Spinal cord (tissue), 10 donors: ENCODE results near the gene ST3GAL2. TPM values are rescaled to one million over a fixed set of nuclear protein-coding genes. Genes with fewer than 3 reads are reported as not detected.

ENCODE experiments used
- DNase-seq, 6 donors: peaks; one replicate each; pipeline versions ENCODE4 v3.0.0 to v3.0.0-alpha.2; 2013 to 2015; ENCODE audit warnings: low spot score in 6 of 6, low read depth in 4 of 6
- H3K27ac ChIP-seq: one replicate; pipeline ENCODE4 v1.5.1; 2013; ENCODE audit warnings: low read depth, low read length, control low read depth
- H3K27me3 ChIP-seq: one replicate; pipeline ENCODE4 v1.6.1; 2013; ENCODE audit warnings: low read length; ENCODE audit not compliant: control insufficient read depth, insufficient read depth
- H3K36me3 ChIP-seq: one replicate; pipeline ENCODE4 v1.6.1; 2013; ENCODE audit warnings: low read length; ENCODE audit not compliant: control insufficient read depth, insufficient read depth
- H3K4me1 ChIP-seq: one replicate; pipeline ENCODE4 v1.6.1; 2013; ENCODE audit warnings: low read length; ENCODE audit not compliant: control insufficient read depth, insufficient read depth
- H3K4me3 ChIP-seq: one replicate; pipeline ENCODE4 v1.5.1; 2013; ENCODE audit warnings: low read depth, low read length, control low read depth
- H3K9me3 ChIP-seq: one replicate; pipeline ENCODE4 v1.6.1; 2013; ENCODE audit warnings: low read length; ENCODE audit not compliant: control insufficient read depth, insufficient read depth
- WGBS: methylation state at CpG from one replicate; pipeline ENCODE4 v1.1.5; 2013; ENCODE audit warnings: missing lambda C conversion rate; ENCODE audit not compliant: insufficient coverage; 5-methylcytosine and 5-hydroxymethylcytosine counted together
- polyA plus RNA-seq, 2 donors: library from polyadenylated mRNA; unstranded; fragments of 120-200 nt; gene quantifications; one replicate each; pipeline ENCODE4 v1.2.1, GENCODE V29; 2013; ENCODE audit not compliant: insufficient read length in 2 of 2
- total RNA-seq, 2 donors: library from RNA; depleted of rRNA in 1 of 2; stranded (reverse); fragments of 120-200 nt in 1 of 2; fragments of >200 nt in 1 of 2; gene quantifications; one replicate each; pipeline versions ENCODE4 v1.2.3 to v1.2.4, GENCODE V29; 2013 to 2014
- donor health status: healthy.

Gene ST3GAL2
- total and polyA plus RNA-seq, 4 donors, result 25.3 to 33.7 (median 29.9) TPM

DNA sequence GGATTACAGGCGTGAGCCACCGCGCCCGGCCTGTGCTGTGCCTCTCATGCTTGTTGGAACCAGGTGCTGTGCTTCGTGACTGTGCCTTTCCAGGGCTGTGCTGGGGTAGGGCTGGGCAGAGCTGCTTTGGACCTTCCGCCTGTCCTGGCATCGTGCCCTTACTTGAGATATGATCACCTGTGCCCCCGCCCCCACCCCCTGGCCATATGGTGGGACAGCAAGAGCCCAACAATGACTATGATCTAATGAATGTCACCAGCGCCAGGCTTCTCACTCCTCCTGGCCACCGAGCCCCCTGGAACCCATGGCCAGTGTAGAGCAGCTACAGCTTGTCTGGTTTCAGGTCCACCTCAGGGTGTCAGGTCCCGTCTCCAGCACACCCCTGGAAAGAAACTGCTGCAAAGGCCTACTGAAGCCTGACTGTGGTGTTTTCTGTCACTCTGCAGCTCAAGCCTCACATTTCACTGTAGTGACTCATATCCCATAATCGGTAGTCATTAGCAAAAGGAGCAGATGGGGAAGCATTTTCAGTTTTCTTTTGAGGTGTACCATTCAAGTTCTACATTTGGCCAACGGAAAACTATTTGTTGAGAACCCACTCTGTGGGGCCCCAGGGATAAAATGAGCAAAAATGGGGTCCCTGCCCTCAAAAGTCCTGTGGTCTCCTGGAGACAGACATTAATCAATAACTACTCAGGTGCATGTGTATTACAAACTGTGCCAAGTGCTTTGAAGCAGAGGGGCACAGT lies 37.5 kb upstream of the ST3GAL2 start:
- no peak overlapping the region for H3K27ac ChIP-seq
- H3K4me3 ChIP-seq, result no peak overlapping the region
- no peaks in the 10 kb centered on the region for H3K9me3 ChIP-seq
- peaks cover 86% of the 10 kb centered on the region for H3K36me3 ChIP-seq
- WGBS, result 94% methylated on average over 9 of the region's 13 CpGs
- peaks cover 11% of the 10 kb centered on the region for H3K4me1 ChIP-seq
- H3K27me3 ChIP-seq, result no peaks in the 10 kb centered on the region
- DNase-seq, result no peak

DNA sequence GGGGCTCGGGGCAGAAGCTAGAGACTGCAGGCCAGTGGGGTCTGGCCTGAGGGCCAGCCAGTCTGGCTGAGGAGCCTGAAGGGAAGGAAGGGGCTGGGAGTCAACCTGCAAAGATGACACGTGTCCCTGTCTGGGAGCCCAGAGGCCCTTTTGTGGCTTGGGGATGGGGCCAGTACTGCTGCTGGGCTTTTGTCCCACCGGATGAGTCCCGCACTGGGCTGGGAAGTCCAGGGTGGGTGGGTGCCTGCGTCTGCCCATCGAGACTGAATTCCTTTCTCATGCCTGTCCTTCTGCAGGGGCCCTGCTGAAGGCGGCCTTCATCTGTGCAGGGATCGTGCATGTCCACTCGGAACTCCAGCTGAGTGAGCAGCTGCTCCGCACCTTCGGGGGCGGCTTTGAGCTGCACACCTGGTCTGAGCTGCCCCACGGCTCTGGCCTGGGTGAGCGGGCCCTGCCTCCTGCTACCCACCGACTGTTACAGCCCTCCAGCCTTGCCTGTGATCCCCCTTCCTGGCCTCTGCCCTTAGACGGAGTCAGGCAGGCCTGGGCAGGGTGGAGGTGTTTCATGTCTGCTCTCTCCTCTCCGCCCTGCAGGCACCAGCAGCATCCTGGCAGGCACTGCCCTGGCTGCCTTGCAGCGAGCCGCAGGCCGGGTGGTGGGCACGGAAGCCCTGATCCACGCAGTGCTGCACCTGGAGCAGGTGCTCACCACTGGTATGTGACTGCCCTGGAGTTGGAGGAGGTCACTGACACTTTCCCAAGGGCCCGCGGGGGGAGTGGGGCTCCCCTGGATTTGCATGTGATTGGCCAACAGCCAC lies 36.4 kb upstream of the ST3GAL2 start:
- DNase-seq, result no peak
- peaks cover 11% of the 10 kb centered on the region for H3K4me1 ChIP-seq
- no peak overlapping the region for H3K27ac ChIP-seq
- WGBS, result 86% methylated on average over 24 of the region's 24 CpGs
- H3K4me3 ChIP-seq, result no peak overlapping the region
- peaks cover 86% of the 10 kb centered on the region for H3K36me3 ChIP-seq
- no peaks in the 10 kb centered on the region for H3K27me3 ChIP-seq
- no peaks in the 10 kb centered on the region for H3K9me3 ChIP-seq

DNA sequence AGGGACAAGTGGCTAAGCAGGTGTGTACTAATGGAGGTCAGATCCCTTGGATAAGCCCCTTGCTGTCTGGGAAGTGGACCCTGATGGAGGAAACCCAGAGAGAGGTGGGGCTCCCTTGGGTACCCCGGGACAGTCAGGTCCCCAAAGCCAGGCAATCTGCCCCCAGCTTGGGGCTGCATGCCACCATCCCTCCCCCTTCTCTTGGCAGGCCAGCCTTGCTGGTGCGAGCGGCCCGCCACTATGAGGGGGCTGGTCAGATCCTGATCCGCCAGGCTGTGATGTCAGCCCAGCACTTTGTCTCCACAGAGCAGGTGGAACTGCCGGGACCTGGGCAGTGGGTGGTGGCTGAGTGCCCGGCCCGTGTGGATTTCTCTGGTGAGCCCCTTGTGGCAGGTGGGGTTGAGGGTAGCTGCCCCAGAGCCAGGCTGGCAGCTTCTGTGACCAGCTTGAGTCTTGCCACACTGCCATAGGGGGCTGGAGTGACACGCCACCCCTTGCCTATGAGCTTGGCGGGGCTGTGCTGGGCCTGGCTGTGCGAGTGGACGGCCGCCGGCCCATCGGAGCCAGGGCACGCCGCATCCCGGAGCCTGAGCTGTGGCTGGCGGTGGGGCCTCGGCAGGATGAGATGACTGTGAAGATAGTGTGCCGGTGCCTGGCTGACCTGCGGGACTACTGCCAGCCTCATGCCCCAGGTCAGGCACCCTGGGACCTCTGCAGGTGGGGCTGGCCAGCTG lies 35.6 kb upstream of the ST3GAL2 start:
- no peak for DNase-seq
- whole genome bisulfite sequencing, result 92% methylated on average over 22 of the region's 22 CpGs
- H3K36me3 ChIP-seq, result peaks cover 82% of the 10 kb centered on the region

GRCh38 chr16:70473446-70474319 lies 34.8 kb upstream of the ST3GAL2 start:
- Histone ChIP-seq H3K4me1 (peaks cover 5% of the 10 kb centered on the region), H3K27ac (no peak overlapping the region), H3K36me3 (peaks cover 80% of the 10 kb centered on the region), H3K9me3 (no peaks in the 10 kb centered on the region), H3K4me3 (no peak overlapping the region), H3K27me3 (no peaks in the 10 kb centered on the region)
- no peak for DNase-seq
- WGBS, result 90% methylated on average over 19 of the region's 21 CpGs

More for the DNA sequence above, 35.6 kb upstream of the ST3GAL2 start:
- Histone ChIP-seq H3K9me3 (no peaks in the 10 kb centered on the region), H3K4me3 (no peak overlapping the region), H3K4me1 (peaks cover 11% of the 10 kb centered on the region), H3K27ac (no peak overlapping the region), H3K27me3 (no peaks in the 10 kb centered on the region)

DNA sequence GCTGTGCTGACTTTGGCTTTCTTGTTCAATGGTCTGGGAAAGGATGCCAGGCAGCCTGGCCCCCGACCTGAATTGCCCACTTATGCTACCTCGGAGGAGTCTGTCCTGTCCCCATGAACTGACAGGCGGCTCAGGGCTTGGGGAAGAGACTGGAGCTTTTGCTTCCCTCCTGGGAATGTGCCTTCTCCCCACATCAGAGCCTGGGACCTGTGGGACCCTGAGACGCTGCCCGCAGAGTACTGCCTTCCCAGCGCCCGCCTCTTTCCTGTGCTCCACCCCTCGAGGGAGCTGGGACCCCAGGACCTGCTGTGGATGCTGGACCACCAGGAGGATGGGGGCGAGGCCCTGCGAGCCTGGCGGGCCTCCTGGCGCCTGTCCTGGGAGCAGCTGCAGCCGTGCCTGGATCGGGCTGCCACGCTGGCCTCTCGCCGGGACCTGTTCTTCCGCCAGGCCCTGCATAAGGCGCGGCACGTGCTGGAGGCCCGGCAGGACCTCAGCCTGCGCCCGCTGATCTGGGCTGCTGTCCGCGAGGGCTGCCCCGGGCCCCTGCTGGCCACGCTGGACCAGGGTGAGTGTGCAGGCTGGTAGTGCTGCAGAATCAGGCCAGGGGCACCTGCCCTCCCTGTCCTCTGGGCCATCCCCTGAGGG lies 34.0 kb upstream of the ST3GAL2 start:
- H3K9me3 ChIP-seq, result no peaks in the 10 kb centered on the region
- 79% methylated on average over 28 of the region's 28 CpGs for WGBS
- H3K27ac ChIP-seq, result no peak overlapping the region
- no peak overlapping the region for H3K4me3 ChIP-seq
- H3K27me3 ChIP-seq, result no peaks in the 10 kb centered on the region
- H3K36me3 ChIP-seq, result peaks cover 74% of the 10 kb centered on the region
- H3K4me1 ChIP-seq, result no peaks in the 10 kb centered on the region
- DNase-seq, result no peak

DNA sequence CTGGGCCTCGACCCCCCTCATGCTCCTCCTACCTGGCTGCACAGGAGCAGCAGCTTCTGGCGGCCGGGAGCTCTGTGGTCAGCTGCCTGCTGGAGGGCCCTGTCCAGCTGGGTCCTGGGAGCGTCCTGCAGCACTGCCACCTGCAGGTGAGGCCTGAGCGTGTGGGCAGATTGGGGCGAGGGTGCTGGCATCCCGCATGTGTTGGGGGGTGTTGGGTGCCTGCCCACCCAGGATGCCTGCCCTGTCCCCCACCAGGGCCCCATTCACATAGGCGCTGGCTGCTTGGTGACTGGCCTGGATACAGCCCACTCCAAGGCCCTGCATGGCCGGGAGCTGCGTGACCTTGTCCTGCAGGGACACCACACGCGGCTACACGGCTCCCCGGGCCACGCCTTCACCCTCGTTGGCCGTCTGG lies 32.0 kb upstream of the ST3GAL2 start:
- peak in 1 of 6 donors; percentile 16 for DNase-seq
- 62% methylated on average over 14 of the region's 17 CpGs for WGBS

DNA sequence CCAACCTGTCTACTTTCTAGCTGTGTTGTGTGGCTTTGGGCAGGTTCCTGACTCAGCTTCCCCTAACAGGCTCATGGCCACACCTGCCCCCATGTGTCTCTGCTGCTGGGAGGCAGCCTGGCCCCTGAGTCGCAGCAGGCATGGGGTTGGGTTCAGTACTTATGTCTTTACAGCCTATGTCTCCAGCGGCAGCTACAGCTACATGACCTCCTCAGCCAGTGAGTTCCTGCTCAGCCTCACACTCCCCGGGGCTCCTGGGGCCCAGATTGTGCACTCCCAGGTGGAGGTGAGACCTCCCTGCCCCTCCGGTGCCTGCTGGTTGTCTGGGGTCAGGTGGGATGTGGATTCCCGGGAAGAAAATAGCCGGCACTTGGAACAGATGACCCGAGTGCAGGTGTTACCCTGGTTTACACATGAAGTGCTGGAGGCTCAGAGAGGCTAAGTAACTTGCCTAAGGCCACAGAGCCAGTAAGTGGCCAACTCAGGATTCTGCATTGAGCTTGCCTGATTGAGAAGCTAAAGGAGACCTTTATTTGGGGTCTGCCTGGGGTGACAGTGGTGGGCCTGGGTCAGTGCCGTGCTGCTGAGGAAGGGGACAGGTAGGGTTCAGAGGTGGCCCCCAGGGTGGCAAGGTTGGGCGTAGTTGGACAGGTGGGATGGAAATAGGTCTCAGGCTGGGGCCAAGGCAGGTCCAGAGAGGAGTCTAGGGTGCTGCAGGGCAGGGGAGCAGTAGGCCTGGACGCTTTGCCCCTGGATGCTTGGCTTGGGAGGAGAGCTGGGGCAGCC lies 31.4 kb upstream of the ST3GAL2 start:
- Histone ChIP-seq H3K36me3 (peaks cover 77% of the 10 kb centered on the region), H3K4me1 (no peaks in the 10 kb centered on the region), H3K9me3 (no peaks in the 10 kb centered on the region), H3K4me3 (no peak overlapping the region), H3K27me3 (no peaks in the 10 kb centered on the region), H3K27ac (no peak overlapping the region)
- 88% methylated on average over 9 of the region's 10 CpGs for WGBS
- DNase-seq, result no peak

More for the DNA sequence above, 32.0 kb upstream of the ST3GAL2 start:
- no peaks in the 10 kb centered on the region for H3K4me1 ChIP-seq
- peaks cover 81% of the 10 kb centered on the region for H3K36me3 ChIP-seq
- H3K4me3 ChIP-seq, result no peak overlapping the region
- no peaks in the 10 kb centered on the region for H3K27me3 ChIP-seq
- no peak overlapping the region for H3K27ac ChIP-seq
- no peaks in the 10 kb centered on the region for H3K9me3 ChIP-seq

DNA sequence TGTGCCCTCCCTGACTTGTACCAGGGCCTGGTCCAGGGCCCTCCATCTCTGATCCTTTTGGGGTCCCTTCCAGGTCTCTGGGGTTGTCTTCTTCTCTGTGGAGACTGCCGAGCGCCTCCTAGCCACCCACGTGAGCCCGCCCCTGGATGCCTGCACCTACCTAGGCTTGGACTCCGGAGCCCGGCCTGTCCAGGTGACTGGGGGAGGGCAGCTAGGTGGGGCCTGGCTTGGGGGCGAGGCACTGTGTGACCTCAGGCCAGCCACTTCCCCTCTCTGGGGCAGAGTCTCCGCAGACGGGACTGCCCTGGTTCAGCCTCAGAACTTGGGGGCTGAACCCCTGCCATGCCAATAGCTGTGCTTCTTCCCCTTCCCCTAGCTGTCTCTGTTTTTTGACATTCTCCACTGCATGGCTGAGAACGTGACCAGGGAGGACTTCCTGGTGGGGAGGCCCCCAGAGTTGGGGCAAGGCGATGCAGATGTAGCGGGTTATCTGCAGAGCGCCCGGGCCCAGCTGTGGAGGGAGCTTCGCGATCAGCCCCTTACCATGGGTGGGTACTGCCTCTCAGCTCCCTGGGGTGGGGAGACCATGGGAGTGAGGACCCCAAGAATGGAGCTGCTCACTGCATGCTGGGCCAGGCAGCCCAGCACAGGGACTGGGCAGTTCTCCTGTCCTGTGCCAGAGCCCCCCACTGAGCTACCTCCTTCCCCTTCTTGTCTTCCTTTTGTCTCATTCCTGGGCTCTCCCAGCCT lies 30.1 kb upstream of the ST3GAL2 start:
- peaks cover 70% of the 10 kb centered on the region for H3K36me3 ChIP-seq
- no peaks in the 10 kb centered on the region for H3K4me1 ChIP-seq
- WGBS, result 89% methylated on average over 13 of the region's 16 CpGs
- no peaks in the 10 kb centered on the region for H3K27me3 ChIP-seq
- no peak overlapping the region for H3K4me3 ChIP-seq
- DNase-seq, result no peak
- H3K27ac ChIP-seq, result no peak overlapping the region
- H3K9me3 ChIP-seq, result no peaks in the 10 kb centered on the region
